Endodermal cell (in vitro differentiated cells): ENCODE data around the gene TCFL5. TPM values are rescaled to one million over a fixed set of nuclear protein-coding genes. Genes with fewer than 3 reads are reported as not detected.

ENCODE experiments used
- DNase-seq: peaks from one replicate; pipeline ENCODE4 v3.0.0-alpha.2; 2017
- H3K27ac ChIP-seq: 2 replicates; pipeline ENCODE4 v1.5.1; 2013; ENCODE audit warnings: mild to moderate bottlenecking, low read depth, low read length, moderate library complexity
- H3K27me3 ChIP-seq: 2 replicates; pipeline ENCODE4 v1.6.1; 2013; ENCODE audit warnings: mild to moderate bottlenecking, low read length, moderate library complexity; ENCODE audit not compliant: insufficient read depth, control insufficient read depth, poor library complexity, severe bottlenecking
- H3K36me3 ChIP-seq: 2 replicates; pipeline ENCODE4 v1.7.0; 2013; ENCODE audit warnings: mild to moderate bottlenecking, low read length, moderate library complexity; ENCODE audit not compliant: control insufficient read depth, insufficient read depth
- H3K4me1 ChIP-seq: one replicate; pipeline ENCODE4 v1.7.0; 2013; ENCODE audit warnings: low read length; ENCODE audit not compliant: control insufficient read depth, insufficient read depth
- H3K4me3 ChIP-seq: 2 replicates; pipeline ENCODE4 v1.5.1; 2013; ENCODE audit warnings: mild to moderate bottlenecking, low read length, moderate library complexity
- H3K9ac ChIP-seq: 2 replicates; pipeline ENCODE4 v1.6.1; 2013; ENCODE audit warnings: mild to moderate bottlenecking, low read length, moderate library complexity; ENCODE audit not compliant: poor library complexity, severe bottlenecking; ENCODE audit errors: extremely low read depth
- H3K9me3 ChIP-seq: 2 replicates; pipeline ENCODE4 v1.6.1; 2013; ENCODE audit warnings: mild to moderate bottlenecking, low read length, moderate library complexity; ENCODE audit not compliant: control insufficient read depth
- H3K27ac Mint-ChIP-seq: 2 replicates; pipeline ENCODE4 v1.8.0; 2020; ENCODE audit warnings: mixed read lengths
- H3K27me3 Mint-ChIP-seq: 2 replicates; pipeline ENCODE4 v1.8.0; 2021; ENCODE audit warnings: mild to moderate bottlenecking, mixed read lengths; ENCODE audit not compliant: insufficient read depth
- H3K36me3 Mint-ChIP-seq: 2 replicates; pipeline ENCODE4 v1.8.0; 2020; ENCODE audit warnings: low read depth, mixed read lengths
- H3K4me1 Mint-ChIP-seq: 2 replicates; pipeline ENCODE4 v1.8.0; 2020; ENCODE audit warnings: mixed read lengths
- H3K4me3 Mint-ChIP-seq: 2 replicates; pipeline ENCODE4 v1.8.0; 2020; ENCODE audit warnings: mild to moderate bottlenecking, moderate library complexity, mixed read lengths
- H3K9me3 Mint-ChIP-seq: 2 replicates; pipeline ENCODE4 v1.8.0; 2020; ENCODE audit warnings: mild to moderate bottlenecking, mixed read lengths
- WGBS, 2 experiments: methylation state at CpG; one replicate each; pipeline versions ENCODE4 v1.1.5 to v1.1.7; 2013; ENCODE audit warnings: missing lambda C conversion rate in 2 of 2, mixed read lengths in 1 of 2; ENCODE audit not compliant: insufficient coverage in 1 of 2, insufficient read length in 1 of 2; 5-methylcytosine and 5-hydroxymethylcytosine counted together
- total RNA-seq, 2 donors: library from RNA; stranded (reverse); fragmentation: NEBNext Ultra II Directional in 1 of 2; extraction: Animal tissue kit (Norgen Biotek cat#: 25700) in 1 of 2; gene quantifications; 2 replicates in 1 of 2; 3 replicates in 1 of 2; pipeline ENCODE4 v1.2.1, GENCODE V29; 2021
- TF ChIP-seq, protein P1 (sequence below): fragments of 200-600 bp; sonication (generic); conservative IDR thresholded peaks from 2 replicates; pipeline ENCODE4 v1.5.0; 2021; ENCODE audit warnings: antibody characterized with exemption, mild to moderate bottlenecking

Gene TCFL5
- total RNA-seq, 2 donors from 2014 or later: 15.8 to 17.4 TPM

DNA sequence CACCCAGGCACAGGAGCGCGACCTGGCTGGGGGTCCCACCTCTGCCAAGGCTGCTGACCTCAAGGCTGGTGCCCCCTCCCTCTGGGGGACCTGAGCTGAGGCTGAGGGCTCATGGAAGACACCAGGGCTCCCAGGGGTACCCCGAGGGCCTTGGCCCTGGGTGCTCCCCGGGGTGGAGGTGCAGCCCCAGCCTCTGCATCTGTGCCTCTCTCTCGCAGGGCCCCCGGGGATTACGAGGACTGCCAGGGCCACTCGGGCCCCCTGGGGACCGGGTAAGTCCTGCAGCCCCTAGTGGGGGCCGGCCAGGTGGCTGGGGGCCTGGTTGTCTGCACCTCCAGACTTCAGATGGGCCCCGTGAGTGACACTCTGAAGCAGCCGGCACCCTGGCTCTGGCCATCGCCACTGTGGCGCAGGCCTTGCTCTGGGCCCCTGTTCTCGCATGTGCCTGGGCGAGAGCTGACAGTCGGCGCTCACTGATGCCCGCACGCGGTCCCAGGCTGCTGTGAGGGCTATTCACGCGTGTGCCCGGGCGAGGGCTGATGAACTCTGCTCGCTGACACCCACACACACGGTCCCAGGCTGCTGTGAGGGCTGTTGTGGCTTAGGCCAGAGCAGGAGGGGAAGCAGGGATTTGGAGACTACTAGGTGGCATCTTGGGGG is 35.5 kb downstream of the TCFL5 start:
- Histone ChIP-seq H3K27ac (no peak overlapping the region), H3K4me3 (no peak overlapping the region), H3K9me3 (no peaks in the 10 kb centered on the region), H3K4me1 (peaks cover 14% of the 10 kb centered on the region), H3K27me3 (no peaks in the 10 kb centered on the region), H3K36me3 (peaks cover 33% of the 10 kb centered on the region), H3K9ac (no peak overlapping the region)
- peaks cover 9% of the 10 kb centered on the region for H3K4me1 Mint-ChIP-seq
- no peaks in the 10 kb centered on the region for H3K27me3 Mint-ChIP-seq
- no peak for DNase-seq
- no peaks in the 10 kb centered on the region for H3K9me3 Mint-ChIP-seq
- no peak overlapping the region for H3K4me3 Mint-ChIP-seq
- no peak overlapping the region for H3K27ac Mint-ChIP-seq
- TF ChIP-seq, protein P1, sequence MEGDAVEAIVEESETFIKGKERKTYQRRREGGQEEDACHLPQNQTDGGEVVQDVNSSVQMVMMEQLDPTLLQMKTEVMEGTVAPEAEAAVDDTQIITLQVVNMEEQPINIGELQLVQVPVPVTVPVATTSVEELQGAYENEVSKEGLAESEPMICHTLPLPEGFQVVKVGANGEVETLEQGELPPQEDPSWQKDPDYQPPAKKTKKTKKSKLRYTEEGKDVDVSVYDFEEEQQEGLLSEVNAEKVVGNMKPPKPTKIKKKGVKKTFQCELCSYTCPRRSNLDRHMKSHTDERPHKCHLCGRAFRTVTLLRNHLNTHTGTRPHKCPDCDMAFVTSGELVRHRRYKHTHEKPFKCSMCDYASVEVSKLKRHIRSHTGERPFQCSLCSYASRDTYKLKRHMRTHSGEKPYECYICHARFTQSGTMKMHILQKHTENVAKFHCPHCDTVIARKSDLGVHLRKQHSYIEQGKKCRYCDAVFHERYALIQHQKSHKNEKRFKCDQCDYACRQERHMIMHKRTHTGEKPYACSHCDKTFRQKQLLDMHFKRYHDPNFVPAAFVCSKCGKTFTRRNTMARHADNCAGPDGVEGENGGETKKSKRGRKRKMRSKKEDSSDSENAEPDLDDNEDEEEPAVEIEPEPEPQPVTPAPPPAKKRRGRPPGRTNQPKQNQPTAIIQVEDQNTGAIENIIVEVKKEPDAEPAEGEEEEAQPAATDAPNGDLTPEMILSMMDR: no peak
- peaks cover 1% of the 10 kb centered on the region for H3K36me3 Mint-ChIP-seq
- 95 to 96% methylated on average over 21 to 27 of the region's 27 CpGs for WGBS, 2 experiments

DNA sequence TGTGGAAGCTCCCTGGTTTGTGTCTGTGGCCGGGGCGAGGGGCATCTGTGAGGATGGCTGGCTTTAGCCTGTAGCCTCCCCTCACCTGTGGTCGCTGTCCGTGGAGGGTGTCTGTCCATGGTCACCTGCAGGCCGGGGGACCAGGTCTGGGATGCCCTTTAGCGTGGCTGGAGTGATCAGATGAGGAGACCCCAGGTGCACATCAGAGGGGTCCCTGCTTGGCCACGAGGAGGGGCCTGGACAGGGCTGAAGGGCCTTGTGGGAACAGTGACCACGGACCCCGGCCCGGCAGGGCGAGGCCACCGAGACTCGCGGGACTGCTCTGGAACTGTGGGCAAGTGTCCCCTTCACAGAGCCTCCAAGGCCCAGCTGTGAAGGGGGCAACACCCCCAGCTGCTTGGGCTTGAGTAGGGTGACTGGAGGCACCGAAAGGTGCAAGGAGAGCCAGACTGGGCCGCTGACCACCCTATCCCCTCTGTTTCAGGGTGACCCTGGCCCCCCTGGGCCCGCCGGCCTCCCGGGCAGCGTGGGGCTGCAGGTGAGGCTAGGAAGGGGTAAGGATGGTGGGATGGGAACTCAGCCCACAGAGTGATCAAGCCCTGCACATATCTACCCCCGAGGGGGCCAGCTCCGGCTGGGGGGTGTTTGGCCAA is 36.2 kb downstream of the TCFL5 start:
- Histone ChIP-seq H3K36me3 (peaks cover 29% of the 10 kb centered on the region), H3K27ac (no peak overlapping the region), H3K4me1 (peaks cover 14% of the 10 kb centered on the region), H3K27me3 (no peaks in the 10 kb centered on the region), H3K9me3 (no peaks in the 10 kb centered on the region), H3K4me3 (no peak overlapping the region), H3K9ac (no peak overlapping the region)
- 91 to 92% methylated on average over 11 to 22 of the region's 22 CpGs for WGBS, 2 experiments
- Mint-ChIP-seq H3K27ac (no peak overlapping the region), H3K9me3 (no peaks in the 10 kb centered on the region), H3K4me3 (no peak overlapping the region), H3K4me1 (peaks cover 9% of the 10 kb centered on the region), H3K36me3 (peaks cover 1% of the 10 kb centered on the region), H3K27me3 (no peaks in the 10 kb centered on the region)
- TF ChIP-seq, protein P1: no peak
- DNase-seq: no peak

DNA sequence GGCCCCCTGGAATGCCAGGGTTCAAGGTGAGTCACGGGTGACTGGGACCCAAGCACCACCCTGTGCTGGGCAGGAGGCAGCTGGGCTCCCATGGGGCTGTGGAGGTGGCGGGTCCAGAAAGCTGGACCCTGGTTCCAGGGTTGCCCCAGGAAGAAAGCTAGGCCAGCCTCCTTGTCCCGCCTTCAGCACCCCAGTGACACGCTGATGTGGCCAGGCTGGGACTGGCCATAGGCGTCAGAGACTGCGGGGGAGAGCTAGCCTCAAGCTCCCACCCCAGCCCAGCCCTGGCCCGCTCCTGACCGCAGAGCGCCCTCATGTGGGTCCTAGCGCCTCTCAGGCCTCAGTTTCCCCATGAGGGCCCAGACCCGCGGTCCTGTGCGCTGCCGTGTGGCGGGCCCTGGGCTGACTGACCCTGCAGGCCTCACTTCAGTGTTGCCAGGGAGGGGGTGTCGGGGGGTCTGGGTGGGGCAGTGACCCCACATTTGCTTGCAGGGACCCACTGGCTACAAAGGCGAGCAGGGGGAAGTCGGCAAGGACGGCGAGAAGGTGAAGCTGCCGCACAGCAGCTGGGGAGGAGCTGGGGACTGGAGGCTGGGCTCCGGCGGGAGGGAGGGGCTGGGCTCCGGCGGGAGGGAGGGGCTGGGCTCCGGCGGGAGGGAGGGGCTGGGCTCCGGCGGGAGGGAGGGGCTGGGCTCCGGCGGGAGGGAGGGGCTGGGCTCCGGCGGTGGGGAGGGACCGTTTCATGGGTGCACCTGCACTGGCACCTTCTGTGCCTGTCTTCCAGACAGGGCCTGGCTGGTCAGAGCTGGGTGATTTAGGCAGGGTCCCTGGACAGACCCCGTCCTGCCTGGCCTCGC is 36.9 kb downstream of the TCFL5 start:
- Histone ChIP-seq H3K9ac (no peak overlapping the region), H3K27ac (no peak overlapping the region), H3K27me3 (no peaks in the 10 kb centered on the region), H3K9me3 (no peaks in the 10 kb centered on the region), H3K4me3 (no peak overlapping the region), H3K4me1 (peaks cover 14% of the 10 kb centered on the region), H3K36me3 (peaks cover 24% of the 10 kb centered on the region)
- TF ChIP-seq, protein P1: no peak
- Mint-ChIP-seq H3K4me1 (peaks cover 9% of the 10 kb centered on the region), H3K27me3 (no peaks in the 10 kb centered on the region), H3K27ac (no peak overlapping the region), H3K4me3 (no peak overlapping the region), H3K36me3 (peaks cover 1% of the 10 kb centered on the region), H3K9me3 (no peaks in the 10 kb centered on the region)
- WGBS, 2 experiments: 57 to 73% methylated on average over 12 to 25 of the region's 36 CpGs
- DNase-seq: peak; percentile 86
